PC-3 (cell line): ENCODE results near the gene IQCK. TPM values are rescaled to one million over a fixed set of nuclear protein-coding genes. Genes with fewer than 3 reads are reported as not detected.

Experiments used
- ATAC-seq: fragments of 200-7000 bp; cut with Tn5 transposase; 2 replicates; pipeline ENCODE4 v1.9.1; 2020; ENCODE audit warnings: mild to moderate bottlenecking, moderate library complexity
- BruUV-seq: library from RNA; stranded (reverse); fragments of 400-500 nt; replicated peaks from 2 replicates; lab custom pipeline; 2021; lab: Mats Ljungman, UMichigan
- CTCF ChIA-PET: fragments of 300-600 bp; sonication (Branson Sonifier 250); formaldehyde crosslinking; loops from one replicate; lab custom pipeline; 2022; ENCODE audit warnings: antibody characterized with exemption; lab: Charles Lee
- POLR2A ChIA-PET: fragments of 300-600 bp; sonication (Branson Sonifier 250); formaldehyde crosslinking; loops from one replicate; lab custom pipeline; 2022; ENCODE audit warnings: antibody characterized with exemption; ENCODE audit not compliant: unreplicated experiment; lab: Charles Lee
- DNase-seq: peaks from one replicate; pipeline ENCODE4 v3.0.0-alpha.2; 2015
- H2AFZ ChIP-seq: fragments of 300-600 bp; sonication (generic); 2 replicates; pipeline ENCODE4 v1.6.0; 2016; ENCODE audit warnings: antibody characterized with exemption, low read length
- H3F3A ChIP-seq: fragments of 300-600 bp; sonication (generic); one replicate; pipeline ENCODE4 v1.6.0; 2017; ENCODE audit warnings: antibody characterized with exemption, low read length, control low read depth, mild to moderate bottlenecking; ENCODE audit not compliant: unreplicated experiment
- H3K27ac ChIP-seq: fragments of 300-600 bp; sonication (generic); 2 replicates; pipeline ENCODE4 v1.5.1; 2016; ENCODE audit warnings: mild to moderate bottlenecking, low read length
- H3K27me3 ChIP-seq: fragments of 300-600 bp; sonication (generic); 2 replicates; pipeline ENCODE4 v1.6.1; 2016; ENCODE audit warnings: low read length, mixed read lengths
- H3K36me3 ChIP-seq: fragments of 300-600 bp; sonication (generic); 2 replicates; pipeline ENCODE4 v1.6.1; 2016; ENCODE audit warnings: low read depth, mixed run types, low read length, mixed read lengths
- H3K4me1 ChIP-seq: fragments of 300-600 bp; sonication (generic); 2 replicates; pipeline ENCODE4 v1.5.1; 2016; ENCODE audit warnings: low read length; ENCODE audit not compliant: insufficient read depth
- H3K4me2 ChIP-seq: fragments of 300-600 bp; sonication (generic); 2 replicates; pipeline ENCODE4 v1.6.0; 2016; ENCODE audit warnings: low read length
- H3K4me3 ChIP-seq: fragments of 300-600 bp; sonication (generic); 2 replicates; pipeline ENCODE4 v1.5.1; 2016; ENCODE audit warnings: mild to moderate bottlenecking, low read length, mixed read lengths
- H3K79me2 ChIP-seq: fragments of 300-600 bp; sonication (generic); 2 replicates; pipeline ENCODE4 v1.6.1; 2017; ENCODE audit warnings: low read length, mixed read lengths
- H3K9ac ChIP-seq: fragments of 300-600 bp; sonication (generic); 2 replicates; pipeline ENCODE4 v1.6.0; 2016; ENCODE audit warnings: mild to moderate bottlenecking, low read length
- H3K9me2 ChIP-seq: fragments of 300-600 bp; sonication (generic); replicated peaks from 2 replicates; pipeline ENCODE4 v1.6.1; 2016; ENCODE audit warnings: mixed run types, low read length, mixed read lengths
- H3K9me3 ChIP-seq: fragments of 300-600 bp; sonication (generic); 2 replicates; pipeline ENCODE4 v1.6.1; 2016; ENCODE audit warnings: low read length, mixed read lengths
- H4K20me1 ChIP-seq: fragments of 300-600 bp; sonication (generic); 2 replicates; pipeline ENCODE4 v1.6.1; 2016; ENCODE audit warnings: low read length, mixed read lengths
- CTCF ChIP-seq: fragments of 300-600 bp; sonication (generic); conservative IDR thresholded peaks from 2 replicates; pipeline ENCODE4 v1.5.1; 2017; ENCODE audit warnings: antibody characterized with exemption, low read depth, mild to moderate bottlenecking, low read length
- EZH2 ChIP-seq: fragments of 300-600 bp; sonication (generic); IDR thresholded peaks from one replicate; pipeline ENCODE4 v1.6.1; 2017; ENCODE audit warnings: antibody characterized with exemption, mild to moderate bottlenecking, low read length; ENCODE audit not compliant: unreplicated experiment
- EZH2phosphoT487 ChIP-seq: fragments of 300-600 bp; sonication (generic); IDR thresholded peaks from 2 replicates; pipeline ENCODE4 v1.6.1; 2018; ENCODE audit warnings: mild to moderate bottlenecking, antibody characterized with exemption, low read length, borderline replicate concordance
- intact Hi-C: fragments of 100-400 bp; cut with micrococcal nuclease; formaldehyde crosslinking; loops from 2 replicates; pipeline ENCODE4 v1.9.0; 2023
- total RNA-seq: library from RNA; depleted of rRNA; stranded (reverse); fragments of >200 nt; gene quantifications from 2 replicates; pipeline ENCODE4 v1.2.3, GENCODE V29; 2014

IQCK gene
- total RNA-seq, 1 experiment from 2014 or later: 8.9 TPM

GRCh38 chr16:19697756-19698318 is 20.2 kb upstream of the IQCK start:
- no peak overlapping the region for H3K27ac ChIP-seq
- H4K20me1 ChIP-seq: no peaks in the 10 kb centered on the region
- TF ChIP-seq EZH2phosphoT487: no peak
- TF ChIP-seq CTCF: no peak
- no peak for TF ChIP-seq EZH2
- H3K4me3 ChIP-seq: no peak overlapping the region
- no peaks in the 10 kb centered on the region for H3K9me3 ChIP-seq
- CTCF ChIA-PET: no interaction called here
- no peak overlapping the region for H2AFZ ChIP-seq
- H3K9me2 ChIP-seq: no peaks in the 10 kb centered on the region
- peaks cover 41% of the 10 kb centered on the region for H3K4me1 ChIP-seq
- no TSS peak for BruUV-seq
- H3K79me2 ChIP-seq: 0 out of 2 replicates have a peak, but pooled peaks cover 4% of the 10 kb centered on the region
- intact Hi-C loops: loop anchor here (5.0 kb wide), 3 partner anchors 54 to 189 kb away; no protein-coding TSS in a partner anchor
- ATAC-seq (no peak), DNase-seq (no peak)
- H3K36me3 ChIP-seq: peaks cover 3% of the 10 kb centered on the region; the same call in 1 of the 2 replicates
- no peaks in the 10 kb centered on the region for H3K27me3 ChIP-seq
- H3K4me2 ChIP-seq: no peak overlapping the region
- H3K9ac ChIP-seq: no peak overlapping the region
- H3F3A ChIP-seq: no peaks in the 10 kb centered on the region
- POLR2A ChIA-PET: no interaction called here

GRCh38 chr16:19698480-19699465 is 19.3 kb upstream of the IQCK start:
- intact Hi-C loops: loop anchor here (5.0 kb wide), 3 partner anchors 54 to 189 kb away; no protein-coding TSS in a partner anchor
- TF ChIP-seq CTCF (no peak), EZH2 (no peak), EZH2phosphoT487 (no peak)
- Histone ChIP-seq H2AFZ (no peak overlapping the region), H3K9me2 (no peaks in the 10 kb centered on the region), H3K9me3 (no peaks in the 10 kb centered on the region), H3K27me3 (no peaks in the 10 kb centered on the region), H3F3A (no peaks in the 10 kb centered on the region), H4K20me1 (no peaks in the 10 kb centered on the region), H3K4me1 (peaks cover 41% of the 10 kb centered on the region), H3K27ac (no peak overlapping the region), H3K4me2 (no peak overlapping the region), H3K36me3 (peaks cover 5% of the 10 kb centered on the region; the same call in 1 of the 2 replicates), H3K9ac (no peak overlapping the region), H3K79me2 (0 out of 2 replicates have a peak, but pooled peaks cover 4% of the 10 kb centered on the region), H3K4me3 (no peak overlapping the region)
- ATAC-seq (no peak), DNase-seq (no peak)
- ChIA-PET CTCF (no interaction called here), POLR2A (no interaction called here)
- BruUV-seq: no TSS peak
